NCI-H2029 (cell line): ENCODE results near the gene VSIG10L.

Source experiments
- DNase-seq: peaks from one replicate; lab custom pipeline; 2025; lab: John Stamatoyannopoulos, UW

Gene VSIG10L

DNA sequence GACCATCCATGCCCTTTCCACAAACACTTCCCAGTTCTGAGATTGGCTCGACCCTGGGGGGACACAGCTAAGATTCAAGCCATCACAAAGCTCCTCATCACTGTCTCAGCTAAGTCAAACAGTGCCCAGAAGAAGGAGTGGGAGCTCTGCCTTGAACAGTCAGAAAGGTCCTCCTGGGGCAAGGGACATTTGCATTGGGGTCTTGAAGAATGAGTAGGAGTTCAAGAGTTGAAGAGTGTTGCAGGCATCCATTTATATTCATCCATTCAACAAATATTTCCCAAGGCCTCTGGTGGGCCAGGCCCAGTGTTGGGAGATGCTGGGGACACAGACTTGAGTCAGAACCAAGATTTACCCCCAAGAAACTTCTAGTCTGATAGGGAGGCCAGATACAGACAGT, 24.0 kb downstream of the VSIG10L start:
- no peak for DNase-seq

DNA sequence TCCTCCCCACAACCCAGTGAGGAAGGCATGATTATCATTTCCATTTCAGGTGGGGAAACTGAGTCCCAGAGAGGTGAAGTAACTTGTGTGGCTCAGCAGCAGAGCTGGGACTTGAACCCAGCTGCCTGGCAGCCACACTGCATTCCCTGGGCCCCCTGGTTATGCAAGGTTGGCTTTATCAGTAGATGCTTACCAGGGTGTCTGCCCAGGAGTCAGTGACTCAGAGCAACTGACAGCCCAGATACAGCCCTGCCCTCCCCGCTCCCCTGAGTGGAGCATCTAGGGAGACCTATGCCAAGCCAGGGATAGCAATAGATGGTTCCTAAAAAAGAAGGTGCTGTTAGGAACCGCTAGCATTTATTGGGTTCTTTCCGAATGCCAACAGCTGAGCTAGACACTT, 24.6 kb downstream of the VSIG10L start:
- DNase-seq = no peak

DNA sequence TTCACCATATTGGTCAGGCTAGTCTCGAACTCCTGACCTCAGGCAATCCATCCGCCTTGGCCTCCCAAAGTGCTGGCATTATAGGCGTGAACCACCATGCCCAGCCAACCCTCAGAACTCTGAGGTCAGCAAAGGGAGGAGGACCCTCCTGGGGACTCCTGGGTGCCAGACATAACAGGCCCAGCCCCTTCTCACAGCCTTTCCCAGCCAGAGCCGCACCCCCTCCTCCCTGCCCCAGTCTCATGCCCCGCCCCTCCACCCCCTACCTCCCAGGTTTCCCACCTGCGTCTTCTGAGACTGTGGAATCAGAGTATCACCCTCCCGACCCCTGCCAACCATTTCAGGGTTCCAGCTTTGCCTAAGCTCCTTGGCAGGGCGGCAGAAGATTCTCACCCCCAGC, 25.3 kb downstream of the VSIG10L start:
- no peak for DNase-seq

DNA sequence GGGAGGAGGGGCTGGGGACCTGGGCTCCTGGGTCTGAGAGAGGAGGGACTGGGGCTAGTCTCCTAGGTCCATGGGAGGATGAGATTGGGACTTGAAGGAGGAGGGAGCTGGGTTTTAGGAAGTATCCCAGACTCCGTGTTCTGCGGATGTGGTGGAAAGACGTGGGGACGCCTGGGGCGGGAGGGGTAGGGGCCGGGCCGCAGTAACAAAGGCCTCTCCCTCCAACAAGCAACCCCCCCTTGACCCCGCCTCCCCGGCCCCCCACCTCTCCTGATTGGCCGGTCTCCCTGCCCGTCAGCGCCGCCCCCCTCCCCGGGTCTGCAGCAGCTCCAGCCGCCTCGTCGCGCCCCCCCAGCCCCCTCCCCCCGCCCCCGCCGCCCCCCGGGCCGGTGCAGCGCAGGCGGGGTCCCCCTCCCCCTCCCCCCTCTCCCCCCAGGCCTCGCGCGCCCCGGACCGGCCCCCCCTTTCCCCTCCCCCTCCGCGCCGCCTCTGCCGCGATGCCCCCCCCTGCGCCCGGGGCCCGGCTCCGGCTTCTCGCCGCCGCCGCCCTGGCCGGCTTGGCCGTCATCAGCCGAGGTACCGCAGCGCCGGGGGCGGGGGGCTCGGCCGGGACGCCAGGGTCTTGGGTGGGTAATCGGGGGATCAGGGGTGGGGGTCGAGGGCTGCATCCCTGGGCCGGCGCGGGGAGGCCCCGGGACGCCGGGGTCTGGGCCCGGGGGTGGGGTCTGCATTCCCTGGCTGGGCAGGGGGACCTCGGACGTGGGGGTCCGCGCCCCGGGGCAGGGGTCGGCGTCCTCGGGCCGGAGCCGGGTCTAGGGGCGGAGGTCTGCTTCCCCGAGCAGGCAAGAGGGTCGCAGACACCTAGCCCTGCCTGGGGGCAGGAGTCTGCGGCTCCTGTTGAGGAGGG, 30.3 kb downstream of the VSIG10L start, which contains the start of gene IGLON5:
TSS of gene IGLON5 (plus strand) at position 294 of the 907 bp plus-strand sequence. CDS start at position 498, 204 bp downstream.
- no peak for DNase-seq

DNA sequence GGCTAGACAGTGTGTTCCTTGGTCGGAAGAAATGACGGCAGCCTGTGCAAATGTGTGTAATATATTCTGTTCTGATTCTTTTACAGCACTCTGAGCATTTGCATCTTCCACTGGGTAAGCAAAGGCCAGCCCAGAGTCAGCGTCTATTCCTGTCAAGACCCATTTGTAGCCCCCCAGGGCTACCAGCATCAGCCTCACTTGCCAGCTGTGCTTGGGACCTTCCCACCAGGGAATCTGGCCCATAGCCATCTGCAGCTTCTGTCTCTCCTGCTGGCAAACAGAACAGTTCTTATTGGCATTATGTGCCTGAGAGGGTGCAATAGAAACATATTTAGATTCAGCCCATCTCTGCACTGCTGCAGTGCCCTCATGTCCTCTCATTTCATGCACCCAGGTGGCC, 36.5 kb downstream of the VSIG10L start:
- DNase-seq = no peak

DNA sequence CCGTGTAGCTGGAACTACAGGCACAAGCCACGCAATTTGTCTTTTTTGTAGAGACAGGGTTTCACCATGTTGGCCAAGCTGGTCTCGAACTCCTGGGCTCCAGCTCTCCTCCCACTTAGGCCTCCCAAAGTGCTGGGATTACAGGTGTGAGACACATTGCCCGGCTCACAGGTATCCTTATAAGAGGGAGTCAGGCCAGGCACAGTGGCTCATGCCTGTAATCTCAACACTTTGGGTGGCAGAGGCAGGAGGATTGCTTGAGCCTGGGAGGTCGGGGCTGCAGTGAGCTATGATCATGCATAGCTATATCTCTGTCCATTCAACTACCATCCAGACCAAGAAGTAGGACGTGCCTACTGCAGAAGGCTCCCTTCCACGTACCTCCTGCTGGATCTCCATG, 40.7 kb downstream of the VSIG10L start:
- no peak for DNase-seq

DNA sequence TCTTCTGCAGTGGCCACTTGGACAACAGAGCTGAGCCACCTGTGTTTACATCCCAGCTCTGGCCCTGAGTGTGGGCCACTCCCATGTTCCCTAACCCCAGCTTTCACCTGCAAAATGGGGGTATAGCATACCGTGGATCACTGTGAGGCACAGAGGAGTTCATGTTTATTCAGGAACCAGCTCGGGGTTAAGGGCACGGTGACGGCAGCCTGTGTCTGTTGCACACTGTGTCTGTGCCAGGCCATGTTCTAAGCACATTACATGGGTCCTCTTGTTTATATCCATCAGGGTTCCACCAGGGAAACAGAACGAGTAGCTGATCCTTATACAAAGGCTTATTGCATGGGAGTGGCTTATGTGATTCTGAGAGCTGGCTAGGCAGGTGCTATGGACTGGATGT, 44.5 kb downstream of the VSIG10L start:
- DNase-seq = no peak

DNA sequence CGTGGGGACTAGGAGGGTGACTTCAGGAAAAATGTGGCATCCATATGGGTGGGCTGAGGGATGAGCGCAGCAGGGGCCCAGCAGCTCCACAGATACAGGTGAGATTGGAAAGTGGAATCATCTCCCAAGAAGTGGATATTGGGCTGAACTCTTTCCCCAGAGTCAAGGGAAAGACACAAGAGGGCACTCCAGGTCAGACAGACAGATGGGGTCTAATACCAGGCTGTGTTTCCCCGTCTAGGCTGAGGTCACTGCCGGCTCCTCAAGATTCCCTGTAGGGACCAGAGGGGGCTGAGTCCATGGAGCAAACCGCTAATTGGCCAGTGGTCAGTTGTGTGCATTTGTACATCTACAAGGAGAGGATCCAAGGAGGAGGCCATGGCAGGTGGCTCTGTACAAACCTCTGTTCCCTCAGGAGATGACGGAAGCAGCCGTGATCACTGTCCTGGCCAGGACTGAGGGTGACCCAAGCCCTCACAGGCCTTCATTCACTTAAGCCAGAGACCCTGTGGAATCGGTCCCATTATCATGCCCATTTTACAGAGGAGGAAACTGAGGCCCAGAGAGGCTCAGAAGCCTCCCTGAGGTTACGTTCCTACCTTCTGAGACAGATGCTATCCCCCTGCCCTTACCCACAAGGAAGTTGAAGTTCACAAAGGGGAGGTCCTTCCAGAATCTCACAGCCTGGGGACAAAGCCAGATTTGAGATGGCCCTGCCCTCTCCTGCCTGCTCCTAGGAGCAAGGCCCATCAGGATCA, 45.4 kb downstream of the VSIG10L start:
- DNase-seq = no peak

DNA sequence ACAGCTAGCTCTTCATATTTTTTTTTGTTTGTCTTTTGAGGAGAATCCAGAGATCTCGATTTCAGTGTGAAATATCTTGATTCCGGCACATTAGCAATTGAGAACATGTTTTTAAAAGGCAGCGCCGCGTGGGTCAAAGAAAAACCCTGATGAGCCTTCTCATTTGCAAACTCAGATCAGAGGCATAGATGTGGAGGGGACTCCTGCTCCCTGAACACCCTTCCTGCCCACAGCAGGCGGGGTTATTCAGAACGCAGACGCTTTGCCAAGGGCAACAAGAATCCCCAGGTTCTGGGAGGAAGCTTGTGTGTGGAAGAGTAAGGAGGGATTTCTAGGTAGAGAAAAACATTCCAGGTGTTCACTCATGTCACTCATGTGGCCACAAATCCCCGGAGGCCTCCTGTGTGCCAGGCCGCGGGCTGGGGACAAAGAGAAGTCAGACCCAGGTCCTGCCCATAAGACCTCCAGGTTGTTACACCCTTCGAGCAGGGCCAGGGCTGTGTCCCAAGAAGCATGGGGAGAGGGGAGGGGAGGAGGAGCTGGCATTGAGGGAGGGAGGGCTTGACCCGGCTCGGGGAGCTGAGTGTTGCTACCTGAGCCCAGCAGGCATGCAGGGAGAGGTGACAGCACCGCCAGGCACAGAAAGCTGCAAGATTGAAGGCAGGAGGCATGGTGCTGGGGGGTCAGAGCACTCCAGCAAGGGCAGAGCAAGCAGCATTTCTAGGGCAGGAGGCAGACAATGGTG, 46.4 kb downstream of the VSIG10L start:
- DNase-seq = no peak

DNA sequence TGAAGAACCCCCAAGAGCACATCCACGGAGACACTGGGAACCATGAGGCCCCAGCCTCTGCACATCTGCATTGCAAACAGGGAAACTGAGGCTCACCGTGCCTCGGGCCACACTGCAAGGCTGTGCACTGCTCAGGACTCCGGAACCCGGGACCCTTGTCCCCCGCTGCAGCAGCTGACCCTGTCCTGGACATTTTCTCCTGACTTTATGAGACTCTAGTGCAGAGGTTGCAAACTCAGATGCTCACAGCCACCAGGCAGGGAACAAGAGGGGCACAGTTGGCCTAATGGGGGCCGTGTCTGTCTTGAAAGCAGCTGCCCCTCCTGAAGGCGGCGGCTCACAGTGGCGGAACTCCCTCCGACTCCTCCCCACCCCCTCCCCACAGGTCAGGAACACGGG, 47.0 kb downstream of the VSIG10L start:
- no peak for DNase-seq

DNA sequence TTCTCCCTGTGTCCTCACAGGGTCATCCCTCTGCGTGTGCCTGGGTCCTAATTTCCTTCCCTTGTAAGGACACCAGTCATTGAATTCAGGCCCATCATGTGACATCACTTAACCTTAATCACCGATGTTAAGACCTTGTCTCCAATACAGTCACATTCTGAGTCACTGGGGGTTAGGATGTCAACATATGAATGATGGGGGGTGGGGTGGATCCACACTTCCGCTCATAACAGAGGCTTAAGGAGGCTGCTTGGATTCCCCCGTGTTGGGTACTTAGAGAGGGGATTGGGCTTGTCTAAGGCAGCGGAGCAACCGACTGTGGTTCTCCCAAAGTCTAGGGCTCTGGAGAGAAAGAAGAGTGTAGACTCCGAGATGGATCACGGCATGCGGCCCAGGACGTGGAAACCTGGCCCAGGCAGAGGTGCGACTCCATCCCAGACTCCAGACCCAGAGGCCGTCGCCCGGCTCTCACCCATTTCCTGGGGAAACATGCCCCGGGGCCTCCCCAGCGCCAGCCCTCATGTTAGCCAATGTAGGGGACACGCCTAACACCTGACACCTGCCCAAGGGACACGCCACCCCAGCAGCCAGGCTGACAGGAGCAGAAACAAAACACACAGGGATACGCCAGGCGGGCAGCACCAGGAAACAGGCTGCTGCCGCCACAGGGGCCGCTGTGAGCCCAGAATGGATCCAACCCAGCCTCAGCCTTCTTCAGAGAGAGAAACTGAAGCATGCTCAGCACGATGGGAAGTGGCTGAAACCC, 47.5 kb downstream of the VSIG10L start:
- DNase-seq = no peak

DNA sequence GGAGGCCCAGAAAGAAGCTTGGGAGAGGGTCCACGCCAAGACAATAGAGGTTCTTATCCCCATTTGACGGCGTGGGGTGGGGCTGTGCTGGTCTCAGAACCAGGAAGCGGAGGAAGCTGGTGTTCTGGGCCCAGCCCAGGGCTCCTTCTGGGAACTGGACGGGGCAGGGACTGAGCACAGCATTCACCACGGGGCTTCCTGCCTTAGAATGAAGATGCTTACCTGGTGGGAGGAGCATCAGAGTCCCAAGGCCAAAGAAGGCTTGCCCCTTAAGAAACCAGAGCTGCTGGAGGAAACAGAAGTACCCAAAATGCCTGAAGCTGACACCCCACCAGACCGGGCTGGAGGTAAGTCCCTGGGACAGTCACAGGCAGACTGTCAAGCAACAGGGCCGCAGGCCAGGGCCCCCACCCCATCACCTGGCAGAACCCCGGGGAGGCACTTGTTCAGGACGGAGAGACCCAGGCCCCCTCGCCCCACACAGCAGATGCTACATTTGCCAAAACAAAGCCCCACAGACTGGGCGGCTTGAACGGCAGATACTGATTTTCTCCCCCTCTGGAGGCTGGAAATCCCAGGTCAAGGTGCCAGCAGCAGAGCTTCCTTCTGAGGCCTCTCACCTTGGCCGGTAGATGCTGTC, 48.2 kb downstream of the VSIG10L start:
- no peak for DNase-seq

DNA sequence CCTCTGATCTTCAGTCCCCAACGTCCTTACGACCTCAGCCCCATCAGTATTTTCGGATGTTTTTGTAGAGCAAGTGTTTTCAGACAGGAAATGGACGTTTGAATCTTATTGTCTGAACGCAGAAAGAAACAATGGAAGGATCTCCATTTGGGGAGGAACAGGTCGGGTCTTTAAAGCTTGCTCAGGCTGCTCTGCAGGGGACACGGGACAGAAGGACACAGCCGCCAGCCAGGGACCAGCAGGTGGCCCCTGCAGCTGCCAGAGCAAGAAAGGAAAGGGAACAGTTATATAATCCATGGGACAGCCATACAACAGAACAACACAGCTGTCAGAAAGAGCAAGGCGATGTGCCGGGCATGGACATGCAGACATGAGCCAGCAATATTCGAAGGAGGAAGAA, 49.0 kb downstream of the VSIG10L start:
- no peak for DNase-seq

DNA sequence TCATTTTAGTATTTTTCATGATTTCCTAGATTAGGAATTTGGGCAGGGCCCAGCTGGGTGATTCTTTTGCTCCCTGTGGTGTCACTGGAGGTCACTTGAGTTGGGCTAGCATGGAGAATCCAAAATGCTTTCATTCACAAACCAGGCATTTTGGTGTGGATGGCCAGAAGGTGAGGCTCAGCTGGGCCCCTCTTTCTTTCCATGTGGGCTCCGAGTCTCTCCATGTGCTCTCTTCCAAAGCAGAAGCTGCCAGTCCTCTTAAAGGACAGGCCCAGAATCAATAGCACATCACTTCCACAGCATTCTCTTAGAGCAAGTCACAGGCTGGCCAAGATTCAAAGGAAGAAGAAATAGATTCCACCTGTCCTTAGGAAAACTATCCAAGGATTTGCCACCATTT, 52.3 kb downstream of the VSIG10L start:
- DNase-seq = no peak

DNA sequence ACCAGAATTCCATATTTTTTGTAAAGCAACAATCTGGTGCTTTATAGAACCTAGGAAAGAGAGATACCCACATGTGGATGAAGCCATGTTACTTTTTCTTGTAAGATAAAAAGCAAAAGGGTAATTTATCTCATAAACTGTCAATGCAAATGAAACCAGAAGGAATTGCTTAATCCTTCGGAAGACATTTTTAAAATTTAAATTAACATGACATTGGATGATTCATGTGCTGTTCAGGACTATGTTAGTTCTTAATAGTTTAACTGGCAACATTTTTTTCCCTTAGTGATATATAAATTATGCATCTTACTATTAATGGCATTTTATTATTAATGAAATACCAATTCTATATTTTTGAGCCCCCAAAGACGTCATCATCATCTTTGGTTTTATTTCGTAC, 56.3 kb downstream of the VSIG10L start:
- no peak for DNase-seq

DNA sequence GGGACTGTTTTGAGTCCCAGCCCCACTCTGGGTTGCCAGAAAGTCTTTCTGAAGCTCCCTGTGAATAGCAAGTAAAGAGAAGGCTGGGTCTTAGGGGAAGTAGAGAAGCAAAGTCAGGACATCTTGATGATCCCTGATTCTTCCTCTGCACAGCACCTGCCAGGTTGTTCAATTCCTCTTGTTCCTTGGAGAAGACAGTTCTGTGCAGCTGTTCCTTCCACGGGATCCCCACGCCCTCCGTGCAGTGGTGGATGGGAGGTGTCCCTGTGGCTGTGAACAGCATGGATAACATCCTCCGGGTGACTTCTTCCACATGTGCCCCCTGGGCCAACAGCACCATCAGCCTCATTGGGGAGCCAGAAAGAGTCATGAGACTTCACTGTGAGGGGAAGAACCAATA, 59.6 kb downstream of the VSIG10L start:
- DNase-seq = no peak
